NCI-H748 (cell line): ENCODE results near the gene DYRK3.

Source experiments
- DNase-seq: peaks from one replicate; lab custom pipeline; 2025; ENCODE audit not compliant: unreplicated experiment; lab: John Stamatoyannopoulos, UW

Gene DYRK3

GRCh38 chr1:206658981-206659273 lies 23.6 kb downstream of the DYRK3 start:
- DNase-seq = no peak

- no peak for DNase-seq
These were observed 24.8 kb downstream of the DYRK3 start for GRCh38 chr1:206660136-206660535.

- DNase-seq = no peak
These were observed 26.0 kb downstream of the DYRK3 start for GRCh38 chr1:206661161-206661820.

DNA sequence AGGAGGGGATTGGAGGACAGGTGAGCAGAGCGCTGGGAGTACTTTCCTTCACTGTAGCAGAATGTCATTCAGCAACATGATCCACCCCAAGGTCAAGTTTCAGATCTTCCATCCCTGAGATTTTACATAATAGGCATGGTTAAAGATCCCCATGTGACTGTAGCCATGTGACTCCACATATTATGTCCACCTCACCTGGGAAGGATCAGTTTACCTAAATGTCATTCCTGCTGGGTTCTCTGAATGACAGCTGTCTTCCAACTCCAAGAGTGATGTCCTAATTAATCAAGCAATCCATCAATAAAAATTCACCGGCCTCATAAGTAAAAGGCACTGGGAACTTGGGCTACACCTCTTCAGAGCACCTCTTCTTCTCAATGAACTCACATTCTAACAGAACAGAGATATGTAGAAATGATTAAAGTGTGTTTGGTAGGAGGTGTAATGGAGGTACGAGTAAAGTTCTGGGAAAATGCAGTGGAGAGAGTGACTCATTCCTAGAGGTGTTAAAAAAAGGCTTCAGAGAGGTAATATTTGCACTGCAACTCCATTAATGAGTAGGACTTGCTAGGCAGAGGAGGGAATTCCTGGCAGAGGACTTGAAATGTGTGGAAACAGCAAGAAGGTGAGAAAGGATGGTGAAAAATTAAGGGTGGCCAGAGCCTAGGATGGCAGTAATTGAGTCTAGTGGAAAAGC lies 27.2 kb downstream of the DYRK3 start:
- DNase-seq = no peak

DNA sequence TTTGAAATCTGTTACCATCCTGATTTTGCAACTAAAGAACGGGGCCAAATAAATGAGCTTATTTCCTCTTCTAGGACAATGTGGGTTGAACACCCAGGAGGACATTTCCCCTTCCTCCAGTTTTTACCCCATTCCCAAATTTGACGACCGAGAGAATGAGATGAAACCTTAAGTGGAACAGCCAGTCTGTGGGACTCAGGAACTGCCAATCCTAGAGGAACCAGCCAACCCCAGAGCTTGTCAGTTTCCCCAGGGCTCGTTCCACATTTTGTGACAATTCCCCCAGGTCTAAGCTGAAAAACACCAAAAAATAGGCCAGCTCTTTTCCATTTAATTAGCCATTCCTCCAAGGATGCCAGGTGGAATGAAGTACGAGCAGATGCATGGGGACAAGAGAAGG lies 28.0 kb downstream of the DYRK3 start:
- no peak for DNase-seq

- peak; percentile 68 for DNase-seq
These were observed 28.7 kb downstream of the DYRK3 start for GRCh38 chr1:206663832-206664652.

- DNase-seq = no peak
These were observed 29.4 kb downstream of the DYRK3 start for GRCh38 chr1:206664740-206665139.

DNA sequence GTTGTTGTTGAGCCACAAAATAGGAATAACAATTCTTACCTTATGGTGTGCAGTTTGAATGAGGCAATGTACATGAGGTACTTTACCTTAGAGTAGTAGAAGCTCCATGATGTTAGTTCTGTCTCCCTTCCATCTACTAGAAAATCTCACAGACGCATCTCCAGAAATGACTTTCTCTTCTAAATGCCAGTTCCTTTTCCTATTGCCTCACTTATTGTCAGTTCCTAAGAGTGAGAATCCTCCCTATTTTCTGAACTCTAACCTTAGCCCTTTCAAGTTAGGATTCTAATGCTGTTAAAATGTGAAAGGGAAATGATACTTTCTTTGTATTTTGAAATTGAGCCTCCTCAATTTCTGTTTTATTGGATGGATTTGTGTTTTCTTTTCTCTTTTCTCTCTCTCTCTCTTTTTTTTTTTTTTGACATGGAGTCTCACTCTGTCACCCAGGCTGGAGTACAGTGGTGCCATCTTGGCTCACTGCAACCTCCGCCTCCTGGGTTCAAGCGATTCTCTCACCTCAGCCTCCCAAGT lies 30.8 kb downstream of the DYRK3 start:
- DNase-seq = no peak

DNA sequence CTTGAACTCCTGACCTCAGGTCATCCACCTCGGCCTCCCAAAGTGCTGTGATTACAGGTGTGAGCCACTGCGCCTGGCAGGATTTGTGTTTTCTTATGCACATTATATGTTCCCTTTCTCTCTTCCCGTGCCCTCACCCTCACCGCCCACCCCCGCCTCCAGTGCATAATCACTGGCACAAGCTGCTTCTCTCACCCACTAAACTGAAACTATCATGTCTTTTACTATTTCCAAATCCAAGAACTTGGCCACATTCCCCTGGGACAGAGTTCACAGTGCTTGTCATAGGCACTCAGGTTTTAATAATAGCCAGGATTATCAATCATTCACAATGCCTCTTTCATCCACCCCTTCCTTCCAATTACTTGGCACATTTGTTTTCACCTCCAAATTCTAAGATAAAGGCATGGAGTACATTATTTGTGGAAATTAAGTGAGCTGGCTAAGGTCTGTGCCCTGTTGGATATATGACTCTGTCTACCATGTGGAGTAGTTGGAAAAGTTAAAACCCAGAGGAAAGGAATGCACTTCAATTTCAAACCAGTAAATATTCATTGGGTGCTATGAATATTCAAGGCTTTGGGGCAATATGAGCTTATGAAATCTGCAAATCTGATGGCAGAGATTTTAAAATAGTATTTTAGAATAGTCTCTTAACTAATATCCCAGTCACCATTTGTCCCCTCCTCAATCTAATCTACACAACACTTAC lies 31.8 kb downstream of the DYRK3 start:
- no peak for DNase-seq

DNA sequence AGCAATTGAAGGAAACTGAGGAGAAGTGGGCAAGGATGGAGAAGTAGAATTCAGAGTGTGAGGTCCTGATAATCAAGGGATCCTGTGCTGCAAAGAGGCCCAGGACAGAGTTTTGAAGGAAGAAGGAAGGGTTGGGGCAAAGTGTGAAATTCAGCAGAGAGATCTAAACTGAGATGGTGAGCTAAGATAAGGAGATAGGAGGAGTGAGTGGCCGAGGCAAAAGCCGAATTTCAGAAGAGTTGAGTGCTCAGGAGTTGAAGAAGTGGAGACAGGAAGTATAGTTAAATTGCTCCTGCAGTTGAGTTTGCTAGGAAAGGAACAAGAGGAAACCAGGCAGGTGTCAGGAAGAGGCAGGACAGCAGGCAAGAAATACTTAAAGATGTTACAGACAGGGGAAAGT lies 33.0 kb downstream of the DYRK3 start:
- no peak for DNase-seq

DNA sequence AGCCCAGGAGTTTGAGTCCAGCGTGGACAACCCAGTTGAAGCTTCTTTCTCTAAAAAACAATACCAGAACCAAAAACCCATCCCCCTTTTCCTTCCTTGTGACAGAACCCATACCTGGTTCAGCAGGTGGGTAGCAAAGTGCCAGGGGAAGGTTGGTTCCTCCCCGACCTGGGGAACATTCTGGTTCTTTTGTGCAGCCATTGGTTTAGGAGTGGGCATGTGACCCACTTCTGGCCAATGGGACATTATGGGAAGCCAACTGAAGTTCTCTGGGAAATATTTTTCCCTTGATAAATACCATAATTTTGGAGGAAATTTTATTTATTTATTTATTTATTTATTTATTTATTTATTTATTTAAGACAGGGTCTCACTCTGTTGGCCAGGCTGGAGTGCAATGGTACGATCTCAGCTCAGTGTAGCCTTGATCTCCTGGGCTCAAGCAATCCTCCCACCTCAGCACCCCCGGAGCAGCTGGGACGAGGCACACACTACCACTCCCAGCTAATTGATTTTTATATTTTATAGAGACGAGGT lies 33.6 kb downstream of the DYRK3 start:
- DNase-seq = no peak

- DNase-seq = peak; percentile 88
These were observed 36.8 kb downstream of the DYRK3 start for GRCh38 chr1:206672011-206672688.

DNA sequence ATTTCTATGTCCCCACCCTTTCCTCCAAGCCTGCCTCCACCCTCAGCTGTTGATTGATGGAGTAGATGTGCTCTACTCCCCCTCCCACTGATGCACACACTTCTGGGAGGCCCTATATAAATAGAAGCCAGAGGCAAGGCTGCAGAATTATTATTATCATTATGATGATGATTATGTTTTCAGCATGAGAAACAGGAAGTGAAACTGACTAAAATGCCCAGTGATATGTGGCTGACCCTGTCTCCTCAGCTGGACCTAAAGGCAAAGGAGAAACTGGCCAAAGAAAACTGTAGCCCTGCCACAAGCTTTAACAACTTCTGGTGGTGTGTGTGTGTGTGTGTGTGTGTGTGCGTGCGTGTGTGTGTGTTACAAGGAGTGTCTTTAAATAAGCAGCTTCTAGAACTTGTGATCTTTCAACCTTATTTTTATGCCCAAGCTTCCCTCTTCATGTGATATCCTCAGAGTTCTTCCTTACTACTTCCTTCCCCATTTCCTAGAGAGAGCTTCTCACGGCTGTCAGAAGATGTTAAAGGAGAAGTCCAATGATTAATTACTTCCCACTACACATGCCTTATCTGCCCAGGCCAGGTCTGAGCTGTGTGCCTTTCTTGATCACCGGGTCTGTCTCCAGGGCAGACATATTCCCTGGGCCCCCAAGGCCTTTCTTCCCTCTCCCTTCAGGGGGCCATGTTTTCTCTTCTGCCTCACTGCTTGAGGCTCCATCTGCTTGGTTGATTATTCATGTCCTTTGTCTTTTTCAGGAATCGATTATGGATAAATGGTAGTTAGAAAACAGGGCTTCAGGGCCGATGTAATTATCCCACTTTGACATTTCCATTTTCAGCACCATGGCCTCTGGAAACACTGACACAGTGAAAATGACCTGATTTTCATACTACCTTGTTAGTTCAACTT lies 37.8 kb downstream of the DYRK3 start:
- DNase-seq = peak; percentile 61

DNA sequence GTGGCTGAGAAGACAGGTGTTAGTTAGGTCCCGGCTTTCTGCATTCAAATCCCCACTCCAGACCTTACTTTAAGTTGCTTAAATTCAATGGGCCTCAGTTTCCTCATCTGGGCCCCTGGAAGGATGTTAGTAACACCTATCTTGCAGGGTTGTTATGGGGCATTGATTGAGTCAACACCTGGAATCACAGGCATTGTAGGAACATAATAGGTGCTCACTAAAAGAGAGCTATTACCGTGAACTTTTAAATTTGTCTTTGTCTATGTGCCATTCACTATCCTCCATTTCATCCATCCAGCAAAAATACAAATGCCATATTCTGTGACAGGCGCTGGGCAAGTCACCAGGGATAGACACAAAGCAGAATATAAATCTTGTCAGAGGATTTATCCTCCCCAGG lies 38.9 kb downstream of the DYRK3 start:
- no peak for DNase-seq

DNA sequence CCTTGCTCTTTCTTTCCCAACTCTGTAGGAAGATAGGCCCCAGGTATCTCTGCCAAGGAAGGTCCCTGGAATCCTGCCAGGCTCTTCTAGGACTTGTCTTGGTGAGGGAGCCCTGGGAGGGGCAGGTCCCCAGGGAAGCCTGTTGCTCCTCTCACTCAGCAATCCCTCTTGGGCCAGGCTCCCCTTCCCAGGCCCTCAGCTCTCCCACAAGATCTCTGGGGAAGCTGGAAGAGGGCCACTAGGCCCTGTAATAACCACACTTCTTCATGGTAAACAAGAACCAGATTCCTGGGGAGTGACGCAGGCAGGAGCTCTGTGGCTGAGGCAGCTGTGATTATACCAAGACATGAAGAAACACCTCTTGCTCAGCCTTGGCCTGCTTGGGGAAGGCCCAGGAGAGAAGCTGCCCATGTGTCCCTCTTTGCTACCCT lies 39.4 kb downstream of the DYRK3 start:
- no peak for DNase-seq

GRCh38 chr1:206676499-206676898 lies 41.2 kb downstream of the DYRK3 start:
- no peak for DNase-seq

DNA sequence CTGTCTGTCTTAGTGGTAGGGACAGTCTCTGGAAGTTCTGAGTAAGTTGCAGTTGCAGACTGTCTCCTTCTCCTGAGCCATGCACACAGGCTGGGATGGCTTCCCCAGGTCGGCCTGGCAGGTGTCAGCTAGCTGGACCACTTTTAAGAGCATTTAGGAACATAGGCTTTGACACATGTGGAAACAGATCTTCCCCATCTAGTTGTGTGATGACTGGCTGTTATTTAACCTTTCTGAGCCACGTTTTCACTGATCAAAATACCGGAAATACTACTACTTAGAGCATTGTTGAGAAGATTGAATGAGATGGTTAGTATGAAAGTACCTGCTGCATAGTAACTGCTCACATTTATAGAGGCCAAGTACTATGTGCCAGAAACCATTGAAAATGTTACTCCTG lies 43.2 kb downstream of the DYRK3 start:
- no peak for DNase-seq

- no peak for DNase-seq
These were observed 44.4 kb downstream of the DYRK3 start for GRCh38 chr1:206679738-206680211.

DNA sequence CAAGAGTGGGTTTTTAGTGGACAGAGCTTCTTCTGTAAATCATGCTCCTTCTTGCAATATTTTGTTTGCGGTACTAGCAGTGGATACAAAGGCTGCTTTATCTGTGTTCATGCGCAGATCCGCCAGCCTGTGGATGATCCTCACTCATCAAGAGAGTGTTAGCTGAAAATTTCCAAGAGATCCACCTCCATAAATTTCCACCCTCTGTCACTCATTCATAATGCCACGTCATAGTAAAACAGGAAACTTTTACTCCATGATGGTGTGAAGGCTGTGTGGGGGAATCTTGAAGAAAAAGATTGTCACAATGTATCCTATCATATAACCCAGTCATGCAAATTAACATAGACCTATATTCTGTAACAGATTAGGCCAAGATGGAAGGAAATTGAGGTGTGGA lies 44.9 kb downstream of the DYRK3 start:
- DNase-seq = no peak
